ENCODE results near the gene TAS2R9. TPM values are rescaled to one million over a fixed set of nuclear protein-coding genes. Genes with fewer than 3 reads are reported as not detected.

TAS2R9 gene, protein sequence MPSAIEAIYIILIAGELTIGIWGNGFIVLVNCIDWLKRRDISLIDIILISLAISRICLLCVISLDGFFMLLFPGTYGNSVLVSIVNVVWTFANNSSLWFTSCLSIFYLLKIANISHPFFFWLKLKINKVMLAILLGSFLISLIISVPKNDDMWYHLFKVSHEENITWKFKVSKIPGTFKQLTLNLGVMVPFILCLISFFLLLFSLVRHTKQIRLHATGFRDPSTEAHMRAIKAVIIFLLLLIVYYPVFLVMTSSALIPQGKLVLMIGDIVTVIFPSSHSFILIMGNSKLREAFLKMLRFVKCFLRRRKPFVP
- total RNA-seq (not detected), polyA plus RNA-seq (under 1 TPM in 1 of 4 donors, not detected in 3; 0.22 TPM)

DNA sequence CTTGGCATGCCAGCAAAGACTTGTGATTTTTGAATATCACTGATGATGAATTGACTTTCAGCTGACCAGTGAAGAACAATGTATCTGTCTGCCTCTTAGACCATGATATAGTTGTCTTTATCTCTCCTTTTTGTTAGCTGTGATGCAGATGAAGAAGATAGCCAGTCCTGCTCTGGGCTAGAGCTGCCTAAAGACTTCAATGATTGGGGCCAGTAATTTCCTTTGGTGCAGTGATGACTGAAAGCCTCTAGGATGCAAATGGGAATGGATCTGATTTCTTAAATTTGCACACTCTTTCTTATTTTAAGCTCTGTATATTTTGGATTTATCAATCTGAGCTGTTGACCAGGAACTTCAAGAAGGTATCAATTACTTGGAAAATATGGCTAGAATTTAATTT is at the start of gene TAS2R9:
TSS of gene TAS2R9 (minus strand) at position 101 of the 400 bp plus-strand sequence. CDS start at position 8, 93 bp downstream.
- Mint-ChIP-seq H3K27ac (no peak within 1 kb of the TSS), H3K4me3 (no peak within 1 kb of the TSS), H3K36me3 (no peaks in the 10 kb centered on the region), H3K27me3 (peaks cover 13% of the 10 kb centered on the region), H3K4me1 (no peaks in the 10 kb centered on the region), H3K9me3 (peaks cover 0 to 4% (median 0%) of the 10 kb centered on the region in 7 donors)
- Histone ChIP-seq H3K27me3 (ENCODE audit: control insufficient read depth, insufficient read depth, low read length) (peaks cover 2% of the 10 kb centered on the region), H3K4me1 (ENCODE audit: control insufficient read depth, insufficient read depth, low read length, poor library complexity, severe bottlenecking) (no peaks in the 10 kb centered on the region), H3K36me3 (ENCODE audit: control insufficient read depth, insufficient read depth, low read length) (no peaks in the 10 kb centered on the region), H3K27ac (ENCODE audit: insufficient read depth, low read length, poor library complexity, severe bottlenecking) (no peak within 1 kb of the TSS), H3K9me3 (ENCODE audit: control insufficient read depth in 2 of 2, low read length in 2 of 2) (no peaks in the 10 kb centered on the region), H3K4me3 (ENCODE audit: low read depth, low read length) (no peak within 1 kb of the TSS)
- DNase-seq, result no peak
- ATAC-seq (ENCODE audit: low read depth in 2 of 2), result no peak

DNA sequence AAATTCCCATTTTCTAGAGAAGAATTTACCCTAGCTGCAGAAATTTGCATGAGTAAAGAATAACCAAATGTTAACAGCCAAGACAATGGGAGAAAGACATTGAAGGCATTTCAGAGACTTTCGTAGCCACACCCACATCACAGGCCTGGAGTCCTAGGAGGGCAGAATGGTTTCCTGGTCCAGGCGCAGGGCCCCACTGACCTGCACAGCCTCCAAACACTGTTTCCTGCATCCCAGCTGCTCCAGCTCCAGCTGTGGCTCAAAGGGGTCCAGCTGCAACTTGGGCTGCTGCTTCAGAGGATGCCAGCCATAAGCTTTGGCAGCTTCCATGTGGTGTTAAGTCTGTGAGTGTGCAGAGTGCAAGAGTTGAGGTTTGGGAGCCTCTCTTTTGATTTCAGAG is 45.8 kb upstream of the TAS2R9 start:
- H3K27me3 Mint-ChIP-seq, result no peaks in the 10 kb centered on the region
- H3K9me3 Mint-ChIP-seq, result peaks cover 0 to 45% (median 17%) of the 10 kb centered on the region in 7 donors
- peaks cover 10% of the 10 kb centered on the region for H3K36me3 ChIP-seq (ENCODE audit: control insufficient read depth, insufficient read depth, low read length)
- H3K4me1 ChIP-seq (ENCODE audit: control insufficient read depth, insufficient read depth, low read length, poor library complexity, severe bottlenecking), result no peaks in the 10 kb centered on the region
- H3K4me3 Mint-ChIP-seq, result no peak overlapping the region
- H3K27ac ChIP-seq (ENCODE audit: insufficient read depth, low read length, poor library complexity, severe bottlenecking), result no peak overlapping the region
- DNase-seq, result no peak
- no peaks in the 10 kb centered on the region for H3K27me3 ChIP-seq (ENCODE audit: control insufficient read depth, insufficient read depth, low read length)
- H3K27ac Mint-ChIP-seq, result no peak overlapping the region
- H3K4me3 ChIP-seq (ENCODE audit: low read depth, low read length), result no peak overlapping the region
- peaks cover 67% of the 10 kb centered on the region for H3K36me3 Mint-ChIP-seq
- ATAC-seq (ENCODE audit: low read depth in 2 of 2), result no peak
- peaks cover 10 to 34% of the 10 kb centered on the region in 2 experiments for H3K9me3 ChIP-seq (ENCODE audit: control insufficient read depth in 2 of 2, low read length in 2 of 2)
- peaks cover 0 to 27% (median 20%) of the 10 kb centered on the region in 4 donors for H3K4me1 Mint-ChIP-seq

DNA sequence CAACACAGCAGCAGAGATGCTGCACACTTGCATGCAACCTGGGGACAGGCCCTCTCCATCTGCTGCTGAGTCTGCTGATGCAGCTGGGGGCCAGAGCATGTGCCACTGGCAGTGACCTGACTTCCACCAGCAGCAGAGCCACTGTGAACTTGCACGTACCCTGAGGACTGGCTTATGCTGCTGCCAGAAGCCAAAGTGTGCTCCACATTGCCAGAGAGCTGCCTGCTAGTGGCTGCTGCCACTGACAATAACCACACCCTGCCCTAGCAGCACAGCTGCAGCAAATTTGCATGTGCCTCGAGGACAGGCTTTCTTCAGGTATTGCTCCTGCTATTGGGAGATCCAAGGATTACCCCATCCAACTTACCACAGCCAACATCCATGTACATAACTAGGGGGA is 43.8 kb upstream of the TAS2R9 start:
- H3K4me3 ChIP-seq (ENCODE audit: low read depth, low read length), result no peak overlapping the region
- no peak overlapping the region for H3K27ac ChIP-seq (ENCODE audit: insufficient read depth, low read length, poor library complexity, severe bottlenecking)
- H3K9me3 ChIP-seq (ENCODE audit: control insufficient read depth in 2 of 2, low read length in 2 of 2), result peaks cover 10 to 29% of the 10 kb centered on the region in 2 experiments
- no peaks in the 10 kb centered on the region for H3K4me1 ChIP-seq (ENCODE audit: control insufficient read depth, insufficient read depth, low read length, poor library complexity, severe bottlenecking)
- Mint-ChIP-seq H3K4me1 (peaks cover 0 to 41% (median 31%) of the 10 kb centered on the region in 4 donors), H3K4me3 (no peak overlapping the region), H3K9me3 (peaks cover 0 to 31% (median 14%) of the 10 kb centered on the region in 7 donors), H3K27me3 (no peaks in the 10 kb centered on the region), H3K27ac (no peak overlapping the region), H3K36me3 (peaks cover 58% of the 10 kb centered on the region)
- ATAC-seq (ENCODE audit: low read depth in 2 of 2) (no peak), DNase-seq (no peak)
- H3K36me3 ChIP-seq (ENCODE audit: control insufficient read depth, insufficient read depth, low read length), result peaks cover 10% of the 10 kb centered on the region
- no peaks in the 10 kb centered on the region for H3K27me3 ChIP-seq (ENCODE audit: control insufficient read depth, insufficient read depth, low read length)

DNA sequence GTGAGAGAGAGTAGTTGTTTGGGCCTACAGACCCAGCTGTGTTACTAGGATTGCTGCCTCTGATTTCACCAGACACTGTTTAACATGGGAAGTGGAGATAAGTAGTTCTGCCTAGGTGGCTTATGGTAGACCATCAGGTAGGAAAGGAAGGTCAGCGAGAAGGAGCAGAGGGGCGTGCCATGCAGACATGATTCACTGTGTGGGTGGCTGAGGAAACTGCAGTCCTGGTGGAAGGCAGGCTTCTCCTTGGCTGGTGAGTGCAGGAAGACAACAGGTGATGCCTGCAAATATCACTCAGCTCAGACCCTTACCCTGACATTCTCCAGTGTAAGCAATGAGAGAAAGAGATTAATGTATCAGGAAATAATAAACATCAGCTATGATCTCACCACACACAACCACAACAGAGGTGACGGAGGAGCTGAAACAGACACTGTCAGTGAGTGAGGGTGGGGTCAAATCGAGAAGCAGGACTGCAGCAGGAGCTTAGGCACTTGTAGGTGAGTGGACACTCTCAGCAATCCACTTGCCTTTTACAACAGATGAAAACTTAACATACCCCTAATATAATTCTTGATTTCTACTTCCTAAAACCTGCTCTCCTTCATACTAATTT is 41.4 kb upstream of the TAS2R9 start:
- peaks cover 58% of the 10 kb centered on the region for H3K36me3 Mint-ChIP-seq
- H3K27me3 Mint-ChIP-seq, result no peaks in the 10 kb centered on the region
- Histone ChIP-seq H3K9me3 (ENCODE audit: control insufficient read depth in 2 of 2, low read length in 2 of 2) (peaks cover 0 to 9% of the 10 kb centered on the region in 2 experiments), H3K36me3 (ENCODE audit: control insufficient read depth, insufficient read depth, low read length) (peaks cover 4% of the 10 kb centered on the region), H3K27ac (ENCODE audit: insufficient read depth, low read length, poor library complexity, severe bottlenecking) (no peak overlapping the region), H3K27me3 (ENCODE audit: control insufficient read depth, insufficient read depth, low read length) (no peaks in the 10 kb centered on the region), H3K4me3 (ENCODE audit: low read depth, low read length) (no peak overlapping the region), H3K4me1 (ENCODE audit: control insufficient read depth, insufficient read depth, low read length, poor library complexity, severe bottlenecking) (no peaks in the 10 kb centered on the region)
- ATAC-seq (ENCODE audit: low read depth in 2 of 2) (no peak), DNase-seq (no peak)
- no peak overlapping the region for H3K4me3 Mint-ChIP-seq
- H3K27ac Mint-ChIP-seq, result peak overlapping the region in 2 of 3 donors; percentile 26 to 69
- H3K4me1 Mint-ChIP-seq, result peaks cover 0 to 41% (median 31%) of the 10 kb centered on the region in 4 donors
- peaks cover 0 to 8% (median 5%) of the 10 kb centered on the region in 7 donors for H3K9me3 Mint-ChIP-seq

DNA sequence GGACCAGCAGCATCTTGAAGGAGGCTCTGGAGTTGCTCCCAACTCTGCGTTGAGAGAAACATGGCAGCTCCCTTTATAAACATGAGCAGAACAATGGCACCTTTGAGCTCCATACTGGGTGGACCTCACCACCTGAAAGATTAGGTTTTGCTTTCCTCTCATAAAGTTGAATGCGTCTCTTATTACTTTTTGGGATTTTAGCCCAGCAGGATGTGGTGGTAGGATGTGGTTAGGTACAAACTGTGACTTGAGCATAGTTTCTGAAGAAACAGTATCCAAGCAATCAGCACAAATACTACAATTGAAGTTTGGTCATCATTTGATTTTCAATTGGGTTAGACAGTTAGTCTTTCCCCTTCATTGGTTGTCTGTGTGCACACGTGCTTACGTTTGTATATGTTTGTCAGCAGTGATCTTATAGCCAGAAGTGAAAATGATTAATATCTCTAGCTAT is 39.5 kb upstream of the TAS2R9 start, which contains the start of gene PRR4:
TSS of gene PRR4 (minus strand) at position 51 of the 454 bp plus-strand sequence. CDS start at position 13, 38 bp downstream.
- Mint-ChIP-seq H3K4me1 (peaks cover 0 to 39% (median 27%) of the 10 kb centered on the region in 4 donors), H3K36me3 (peaks cover 57% of the 10 kb centered on the region), H3K9me3 (peaks cover 0 to 1% (median 0%) of the 10 kb centered on the region in 7 donors), H3K27ac (peak within 1 kb of the TSS; percentile 5 to 47 (median 12)), H3K4me3 (no peak within 1 kb of the TSS), H3K27me3 (no peaks in the 10 kb centered on the region)
- H3K9me3 ChIP-seq (ENCODE audit: control insufficient read depth in 2 of 2, low read length in 2 of 2), result no peaks in the 10 kb centered on the region
- H3K36me3 ChIP-seq (ENCODE audit: control insufficient read depth, insufficient read depth, low read length), result no peaks in the 10 kb centered on the region
- H3K4me3 ChIP-seq (ENCODE audit: low read depth, low read length), result no peak within 1 kb of the TSS
- no peaks in the 10 kb centered on the region for H3K4me1 ChIP-seq (ENCODE audit: control insufficient read depth, insufficient read depth, low read length, poor library complexity, severe bottlenecking)
- DNase-seq, result peak in 2 of 3 donors; percentile 24 to 67
- H3K27me3 ChIP-seq (ENCODE audit: control insufficient read depth, insufficient read depth, low read length), result no peaks in the 10 kb centered on the region
- peak; percentile 23 to 60 for ATAC-seq (ENCODE audit: low read depth in 2 of 2)
- H3K27ac ChIP-seq (ENCODE audit: insufficient read depth, low read length, poor library complexity, severe bottlenecking), result no peak within 1 kb of the TSS

DNA sequence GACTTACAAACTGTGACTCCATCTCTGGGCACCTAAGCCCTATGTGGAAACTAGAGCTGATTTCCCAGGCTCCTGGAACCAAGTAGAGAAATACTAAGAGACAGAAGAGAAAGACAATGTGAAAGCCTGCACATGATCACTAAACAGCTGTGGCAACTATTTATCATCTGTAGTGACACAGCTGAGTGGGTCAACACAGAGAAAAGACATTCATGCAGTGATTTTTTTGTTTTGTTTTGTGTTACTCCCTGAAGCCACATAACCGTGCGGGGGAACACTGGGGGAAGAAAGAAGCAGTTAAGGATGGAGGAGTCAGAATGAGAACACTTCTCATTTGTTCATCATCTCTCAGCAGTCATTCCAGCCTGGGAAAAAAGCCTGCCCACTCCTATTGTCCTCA is 37.8 kb upstream of the TAS2R9 start:
- Mint-ChIP-seq H3K4me3 (no peak overlapping the region), H3K36me3 (peaks cover 53% of the 10 kb centered on the region), H3K9me3 (no peaks in the 10 kb centered on the region), H3K4me1 (peaks cover 5 to 33% (median 25%) of the 10 kb centered on the region in 4 donors), H3K27me3 (no peaks in the 10 kb centered on the region), H3K27ac (no peak overlapping the region)
- Histone ChIP-seq H3K9me3 (ENCODE audit: control insufficient read depth in 2 of 2, low read length in 2 of 2) (no peaks in the 10 kb centered on the region), H3K36me3 (ENCODE audit: control insufficient read depth, insufficient read depth, low read length) (no peaks in the 10 kb centered on the region), H3K4me1 (ENCODE audit: control insufficient read depth, insufficient read depth, low read length, poor library complexity, severe bottlenecking) (no peaks in the 10 kb centered on the region), H3K27me3 (ENCODE audit: control insufficient read depth, insufficient read depth, low read length) (no peaks in the 10 kb centered on the region), H3K4me3 (ENCODE audit: low read depth, low read length) (no peak overlapping the region), H3K27ac (ENCODE audit: insufficient read depth, low read length, poor library complexity, severe bottlenecking) (no peak overlapping the region)
- DNase-seq (no peak), ATAC-seq (ENCODE audit: low read depth in 2 of 2) (no peak)

DNA sequence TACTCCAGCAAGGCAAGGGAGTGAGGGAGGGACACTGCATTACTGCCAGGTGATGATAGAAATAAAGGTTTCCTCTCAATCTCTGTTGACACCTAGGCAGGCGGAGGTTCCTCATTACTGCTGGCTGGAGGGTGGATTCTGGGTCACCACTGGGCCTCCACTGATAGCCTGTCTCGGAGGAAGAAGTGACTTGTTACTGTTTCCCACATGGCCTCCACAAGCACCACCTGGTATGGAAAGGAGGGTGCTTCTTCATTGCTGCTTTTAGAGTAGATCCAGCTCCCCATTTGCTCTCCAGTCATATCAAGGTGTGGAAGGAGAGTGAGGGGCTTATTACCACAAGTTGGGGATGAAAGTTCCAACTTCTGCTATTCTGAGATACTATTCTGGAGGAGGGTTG is 32.9 kb upstream of the TAS2R9 start:
- Mint-ChIP-seq H3K4me1 (peaks cover 0 to 5% (median 0%) of the 10 kb centered on the region in 4 donors), H3K9me3 (peaks cover 0 to 5% (median 0%) of the 10 kb centered on the region in 7 donors), H3K4me3 (no peak overlapping the region), H3K27me3 (no peaks in the 10 kb centered on the region), H3K27ac (no peak overlapping the region), H3K36me3 (peaks cover 33% of the 10 kb centered on the region)
- Histone ChIP-seq H3K4me3 (ENCODE audit: low read depth, low read length) (no peak overlapping the region), H3K27ac (ENCODE audit: insufficient read depth, low read length, poor library complexity, severe bottlenecking) (no peak overlapping the region), H3K36me3 (ENCODE audit: control insufficient read depth, insufficient read depth, low read length) (no peaks in the 10 kb centered on the region), H3K9me3 (ENCODE audit: control insufficient read depth in 2 of 2, low read length in 2 of 2) (no peaks in the 10 kb centered on the region), H3K27me3 (ENCODE audit: control insufficient read depth, insufficient read depth, low read length) (no peaks in the 10 kb centered on the region), H3K4me1 (ENCODE audit: control insufficient read depth, insufficient read depth, low read length, poor library complexity, severe bottlenecking) (no peaks in the 10 kb centered on the region)
- ATAC-seq (ENCODE audit: low read depth in 2 of 2) (no peak), DNase-seq (no peak)
